ENCODE results near the gene RNASEH1. TPM values are rescaled to one million over a fixed set of nuclear protein-coding genes. Genes with fewer than 3 reads are reported as not detected.

Gene RNASEH1
- total RNA-seq, 1 donor = 39.4 TPM

DNA sequence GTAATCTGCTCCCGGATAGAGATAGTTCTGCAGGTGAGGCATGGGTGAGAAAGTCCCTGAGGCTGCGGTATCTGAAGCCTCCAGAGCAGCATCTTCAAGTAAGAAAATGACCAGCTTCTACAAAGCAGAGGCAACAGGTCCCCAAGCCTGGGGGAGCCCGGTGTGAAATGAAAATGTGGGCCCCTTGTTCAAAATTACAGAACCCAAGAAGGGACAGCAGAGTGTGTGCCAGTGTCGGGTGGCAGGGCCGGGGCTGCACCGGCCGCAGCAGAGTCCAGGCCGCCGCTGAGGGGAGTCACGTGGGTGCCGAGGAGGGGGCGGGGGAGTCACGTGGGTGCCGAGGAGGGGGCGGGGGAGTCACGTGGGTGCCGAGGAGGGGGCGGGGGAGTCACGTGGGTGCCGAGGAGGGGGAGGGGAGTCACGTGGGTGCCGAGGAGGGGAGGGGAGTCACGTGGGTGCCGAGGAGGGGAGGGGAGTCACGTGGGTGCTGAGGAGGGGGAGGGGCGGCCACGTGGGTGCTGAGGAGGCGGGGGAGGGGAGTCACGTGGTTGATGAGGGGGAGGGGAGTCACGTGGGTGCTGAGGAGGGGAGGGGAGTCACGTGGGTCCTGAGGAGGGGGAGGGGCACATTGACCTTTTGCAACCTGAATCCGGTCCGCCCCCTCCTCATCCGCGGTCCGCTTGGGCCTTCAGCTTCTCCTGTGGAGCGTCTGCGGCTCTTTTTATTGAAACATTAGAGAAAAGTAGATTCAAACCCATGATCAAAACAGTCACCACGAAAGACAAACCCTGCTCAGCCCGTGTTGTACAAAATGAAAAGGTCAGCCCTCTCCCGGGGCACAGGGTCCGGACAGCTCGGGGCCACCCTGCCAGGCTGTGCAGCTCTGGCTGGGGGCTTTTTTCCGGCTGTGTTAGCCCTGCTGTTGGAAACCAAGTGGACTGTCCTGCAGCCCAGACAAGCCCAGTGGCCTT lies 47.1 kb upstream of the RNASEH1 start:
- no peaks in the 10 kb centered on the region for H3K9me3 ChIP-seq (ENCODE audit: low read depth, low read length)
- H3K4me3 ChIP-seq (ENCODE audit: insufficient read depth, low read length) = no peak overlapping the region
- H2AFZ ChIP-seq (ENCODE audit: low read length) = peak overlapping the region; percentile 56
- H4K20me1 ChIP-seq (ENCODE audit: insufficient read depth, low read length) = no peaks in the 10 kb centered on the region
- H3K4me2 ChIP-seq (ENCODE audit: insufficient read depth, low read length) = no peak overlapping the region
- peak; percentile 86 for DNase-seq (ENCODE audit: insufficient read length, low spot score, missing footprints)
- TF ChIP-seq, protein P1, sequence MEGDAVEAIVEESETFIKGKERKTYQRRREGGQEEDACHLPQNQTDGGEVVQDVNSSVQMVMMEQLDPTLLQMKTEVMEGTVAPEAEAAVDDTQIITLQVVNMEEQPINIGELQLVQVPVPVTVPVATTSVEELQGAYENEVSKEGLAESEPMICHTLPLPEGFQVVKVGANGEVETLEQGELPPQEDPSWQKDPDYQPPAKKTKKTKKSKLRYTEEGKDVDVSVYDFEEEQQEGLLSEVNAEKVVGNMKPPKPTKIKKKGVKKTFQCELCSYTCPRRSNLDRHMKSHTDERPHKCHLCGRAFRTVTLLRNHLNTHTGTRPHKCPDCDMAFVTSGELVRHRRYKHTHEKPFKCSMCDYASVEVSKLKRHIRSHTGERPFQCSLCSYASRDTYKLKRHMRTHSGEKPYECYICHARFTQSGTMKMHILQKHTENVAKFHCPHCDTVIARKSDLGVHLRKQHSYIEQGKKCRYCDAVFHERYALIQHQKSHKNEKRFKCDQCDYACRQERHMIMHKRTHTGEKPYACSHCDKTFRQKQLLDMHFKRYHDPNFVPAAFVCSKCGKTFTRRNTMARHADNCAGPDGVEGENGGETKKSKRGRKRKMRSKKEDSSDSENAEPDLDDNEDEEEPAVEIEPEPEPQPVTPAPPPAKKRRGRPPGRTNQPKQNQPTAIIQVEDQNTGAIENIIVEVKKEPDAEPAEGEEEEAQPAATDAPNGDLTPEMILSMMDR (IDR thresholded peaks at IDR 0.05; ENCODE audit: extremely low read depth, low read depth, low read length) = no peak
- no peaks in the 10 kb centered on the region for H3K27me3 ChIP-seq (ENCODE audit: insufficient read depth, low read length)
- H3K27ac ChIP-seq (ENCODE audit: low read depth, low read length) = no peak overlapping the region
- H3K79me2 ChIP-seq (ENCODE audit: insufficient read depth, low read length) = no peaks in the 10 kb centered on the region
- no peaks in the 10 kb centered on the region for H3K4me1 ChIP-seq (ENCODE audit: insufficient read depth, low read length)
- H3K36me3 ChIP-seq (ENCODE audit: insufficient read depth, low read length) = no peaks in the 10 kb centered on the region

DNA sequence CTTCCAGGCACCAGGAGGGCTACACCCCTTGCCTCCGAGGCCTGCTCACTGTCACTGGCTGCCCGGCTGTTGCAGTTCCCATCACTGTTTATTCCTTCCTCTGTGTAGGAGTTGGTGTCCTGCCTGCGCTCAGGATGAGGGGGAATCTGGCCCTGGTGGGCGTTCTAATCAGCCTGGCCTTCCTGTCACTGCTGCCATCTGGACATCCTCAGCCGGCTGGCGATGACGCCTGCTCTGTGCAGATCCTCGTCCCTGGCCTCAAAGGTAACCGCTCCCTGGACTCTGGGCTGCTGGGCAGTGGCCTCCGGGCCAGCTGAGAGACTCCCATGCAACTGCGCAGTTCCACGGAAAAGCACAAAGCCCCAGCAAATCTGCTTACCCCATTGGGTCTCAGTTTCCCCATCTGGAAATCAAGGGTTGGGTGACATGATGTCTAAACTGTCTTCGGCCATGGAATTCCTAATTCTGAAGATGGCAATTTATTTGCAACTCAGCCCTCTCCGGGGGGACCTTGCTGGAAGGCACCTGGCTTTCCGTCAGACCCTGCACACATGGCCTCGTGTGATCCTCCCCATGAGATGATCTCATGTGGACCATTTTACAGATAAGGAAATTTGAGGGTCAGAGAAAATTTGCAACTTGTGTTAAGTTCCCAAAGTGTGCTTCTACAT lies 46.2 kb upstream of the RNASEH1 start:
- H3K27ac ChIP-seq (ENCODE audit: low read depth, low read length) = no peak overlapping the region
- H3K9me3 ChIP-seq (ENCODE audit: low read depth, low read length) = no peaks in the 10 kb centered on the region
- no peaks in the 10 kb centered on the region for H4K20me1 ChIP-seq (ENCODE audit: insufficient read depth, low read length)
- no peak overlapping the region for H3K4me2 ChIP-seq (ENCODE audit: insufficient read depth, low read length)
- H3K27me3 ChIP-seq (ENCODE audit: insufficient read depth, low read length) = no peaks in the 10 kb centered on the region
- no peak for DNase-seq (ENCODE audit: insufficient read length, low spot score, missing footprints)
- no peaks in the 10 kb centered on the region for H3K4me1 ChIP-seq (ENCODE audit: insufficient read depth, low read length)
- H3K79me2 ChIP-seq (ENCODE audit: insufficient read depth, low read length) = no peaks in the 10 kb centered on the region
- H2AFZ ChIP-seq (ENCODE audit: low read length) = no peak overlapping the region
- H3K36me3 ChIP-seq (ENCODE audit: insufficient read depth, low read length) = no peaks in the 10 kb centered on the region
- TF ChIP-seq, protein P1 (IDR thresholded peaks at IDR 0.05; ENCODE audit: extremely low read depth, low read depth, low read length) = no peak
- no peak overlapping the region for H3K4me3 ChIP-seq (ENCODE audit: insufficient read depth, low read length)

DNA sequence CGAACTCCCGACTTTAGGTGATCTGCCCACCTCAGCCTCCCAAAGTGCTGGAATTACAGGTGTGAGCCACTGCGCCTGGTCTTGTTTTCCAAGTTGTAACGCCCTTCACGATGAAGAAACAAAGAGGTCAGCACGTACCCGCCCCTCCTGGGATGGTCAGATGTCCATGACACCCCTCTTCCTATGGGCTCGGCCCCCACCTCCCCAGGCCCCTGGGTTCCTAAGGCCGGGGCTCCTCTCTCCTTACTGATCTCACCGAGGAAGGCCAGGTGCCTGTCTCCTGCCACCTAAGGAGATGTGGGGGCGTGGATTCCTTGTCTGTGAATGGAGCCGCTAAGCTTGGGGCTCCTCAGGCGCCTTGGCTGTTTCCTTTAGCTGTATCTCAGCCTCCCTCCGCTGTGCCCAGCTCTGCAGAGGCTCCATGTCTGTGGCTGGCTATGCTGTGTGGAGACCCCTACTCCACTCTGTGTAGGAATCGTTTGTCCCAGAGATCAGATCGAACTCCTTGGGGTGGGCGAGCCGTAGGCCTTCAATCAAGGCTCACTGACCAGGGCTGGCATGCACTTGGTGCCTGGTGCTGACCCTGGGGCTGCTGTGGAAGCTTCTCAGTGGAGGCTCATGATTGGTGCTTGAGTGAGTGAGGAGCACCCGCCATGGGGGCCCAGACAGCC lies 45.5 kb upstream of the RNASEH1 start:
- H3K4me3 ChIP-seq (ENCODE audit: insufficient read depth, low read length) = no peak overlapping the region
- H3K27ac ChIP-seq (ENCODE audit: low read depth, low read length) = no peak overlapping the region
- H3K9me3 ChIP-seq (ENCODE audit: low read depth, low read length) = no peaks in the 10 kb centered on the region
- TF ChIP-seq, protein P1 (IDR thresholded peaks at IDR 0.05; ENCODE audit: extremely low read depth, low read depth, low read length) = no peak
- no peaks in the 10 kb centered on the region for H3K79me2 ChIP-seq (ENCODE audit: insufficient read depth, low read length)
- DNase-seq (ENCODE audit: insufficient read length, low spot score, missing footprints) = no peak
- H3K4me1 ChIP-seq (ENCODE audit: insufficient read depth, low read length) = no peaks in the 10 kb centered on the region
- H4K20me1 ChIP-seq (ENCODE audit: insufficient read depth, low read length) = no peaks in the 10 kb centered on the region
- H3K27me3 ChIP-seq (ENCODE audit: insufficient read depth, low read length) = no peaks in the 10 kb centered on the region
- H3K36me3 ChIP-seq (ENCODE audit: insufficient read depth, low read length) = no peaks in the 10 kb centered on the region
- H3K4me2 ChIP-seq (ENCODE audit: insufficient read depth, low read length) = no peak overlapping the region
- H2AFZ ChIP-seq (ENCODE audit: low read length) = no peak overlapping the region
